HEK293 (cell line): ENCODE measurements around the gene NUB1.

Experiments used
- CTCF ChIA-PET: fragments of 350-600 bp; formaldehyde crosslinking; extraction: SDS; loops from one replicate; lab custom pipeline; 2021; ENCODE audit warnings: antibody characterized with exemption; lab: Yijun Ruan, JAX
- POLR2A ChIA-PET: fragments of 300-600 bp; formaldehyde crosslinking; extraction: SDS; loops from one replicate; lab custom pipeline; 2020; ENCODE audit warnings: antibody characterized with exemption, inconsistent platforms; lab: Yijun Ruan, JAX
- H3K27ac ChIP-seq: fragments of 200-500 bp; sonication (Bioruptor generic); 2 replicates; pipeline ENCODE4 v1.5.1; 2014; ENCODE audit warnings: low read depth, low read length, control low read depth, inconsistent platforms; ENCODE audit errors: extremely low read depth
- H3K36me3 ChIP-seq, 2 experiments: fragments of 200-500 bp in 1 of 2; sonication (Bioruptor generic) in 1 of 2; 1 replicate in 1 of 2; 2 replicates in 1 of 2; pipeline ENCODE4 v1.5.1; 2014 to 2017; ENCODE audit warnings: inconsistent platforms in 2 of 2, low read length in 2 of 2; ENCODE audit not compliant: control insufficient read depth in 2 of 2, insufficient read depth in 1 of 2
- H3K4me1 ChIP-seq: fragments of 200-500 bp; sonication (Bioruptor generic); 2 replicates; pipeline ENCODE4 v1.5.1; 2014; ENCODE audit warnings: mild to moderate bottlenecking, low read length, inconsistent platforms; ENCODE audit not compliant: control insufficient read depth, insufficient read depth
- H3K4me3 ChIP-seq: 2 replicates; pipeline ENCODE4 v1.5.1; 2011; ENCODE audit warnings: low read depth, mild to moderate bottlenecking, control low read depth, low read length, moderate library complexity
- H3K9me3 ChIP-seq: fragments of 200-500 bp; sonication (Bioruptor generic); 2 replicates; pipeline ENCODE4 v1.5.1; 2014; ENCODE audit warnings: low read depth, low read length, inconsistent platforms; ENCODE audit not compliant: control insufficient read depth, insufficient read depth
- ATF2 ChIP-seq: fragments of 450-650 bp; formaldehyde crosslinking; IDR thresholded peaks from 2 replicates; pipeline ENCODE4 v1.5.1; 2016; ENCODE audit warnings: missing biosample characterization, missing genetic modification characterization, low read depth
- BCL11B ChIP-seq: fragments of 450-650 bp; formaldehyde crosslinking; IDR thresholded peaks from 2 replicates; pipeline ENCODE4 v1.5.1; 2016; ENCODE audit warnings: low read depth, missing biosample characterization, missing genetic modification characterization
- FEZF1 ChIP-seq: fragments of 450-650 bp; formaldehyde crosslinking; IDR thresholded peaks from 2 replicates; pipeline ENCODE4 v1.5.1; 2016; ENCODE audit warnings: missing biosample characterization, missing genetic modification characterization
- GLIS1 ChIP-seq: fragments of 450-650 bp; formaldehyde crosslinking; IDR thresholded peaks from 2 replicates; pipeline ENCODE4 v1.5.1; 2016; ENCODE audit warnings: missing biosample characterization, missing genetic modification characterization
- GLIS2 ChIP-seq: fragments of 450-650 bp; formaldehyde crosslinking; IDR thresholded peaks from 2 replicates; pipeline ENCODE4 v1.5.1; 2016; ENCODE audit warnings: missing biosample characterization, missing genetic modification characterization
- HOXD13 ChIP-seq: sonication (generic); formaldehyde crosslinking; IDR thresholded peaks from 2 replicates; pipeline ENCODE4 v1.8.0; 2022; ENCODE audit warnings: missing genetic modification reagents, borderline replicate concordance
- PATZ1 ChIP-seq: fragments of 450-650 bp; formaldehyde crosslinking; IDR thresholded peaks from 2 replicates; pipeline ENCODE4 v1.5.1; 2016; ENCODE audit warnings: missing biosample characterization, missing genetic modification characterization
- TRIM28 ChIP-seq: IDR thresholded peaks from 2 replicates; pipeline ENCODE4 v1.6.1; 2011; ENCODE audit warnings: low read length, control low read depth, borderline replicate concordance
- YY1 ChIP-seq: fragments of 450-650 bp; formaldehyde crosslinking; IDR thresholded peaks from 2 replicates; pipeline ENCODE4 v1.5.1; 2018; ENCODE audit warnings: missing biosample characterization, missing genetic modification characterization
- ZBTB17 ChIP-seq: fragments of 450-650 bp; formaldehyde crosslinking; IDR thresholded peaks from 2 replicates; pipeline ENCODE4 v1.5.1; 2016; ENCODE audit warnings: missing biosample characterization, missing genetic modification characterization
- ZBTB26 ChIP-seq: fragments of 450-650 bp; formaldehyde crosslinking; optimal IDR thresholded peaks from 2 replicates; pipeline ENCODE3; 2016; ENCODE audit warnings: missing biosample characterization, mild to moderate bottlenecking, missing genetic modification characterization
- ZFP69B ChIP-seq: fragments of 450-650 bp; formaldehyde crosslinking; IDR thresholded peaks from 2 replicates; pipeline ENCODE4 v1.5.1; 2016; ENCODE audit warnings: missing biosample characterization, missing genetic modification characterization
- ZNF133 ChIP-seq: fragments of 450-650 bp; formaldehyde crosslinking; IDR thresholded peaks from 2 replicates; pipeline ENCODE4 v1.5.1; 2016; ENCODE audit warnings: missing biosample characterization, missing genetic modification characterization
- ZNF223 ChIP-seq: fragments of 450-650 bp; formaldehyde crosslinking; IDR thresholded peaks from 2 replicates; pipeline ENCODE4 v1.5.1; 2016; ENCODE audit warnings: missing biosample characterization, missing genetic modification characterization
- ZNF274 ChIP-seq, 2 experiments: fragments of 200-500 bp in 1 of 2; fragments of 450-650 bp in 1 of 2; sonication (Bioruptor generic) in 1 of 2; formaldehyde crosslinking in 1 of 2; IDR thresholded peaks; 2 replicates each; pipeline versions ENCODE4 v1.5.1 to v1.6.1; 2014 to 2016; ENCODE audit warnings: borderline replicate concordance in 1 of 2, inconsistent platforms in 1 of 2, low read length in 1 of 2, missing biosample characterization in 1 of 2, missing genetic modification characterization in 1 of 2
- ZNF324 ChIP-seq: fragments of 450-650 bp; formaldehyde crosslinking; IDR thresholded peaks from 2 replicates; pipeline ENCODE4 v1.5.1; 2016; ENCODE audit warnings: missing biosample characterization, missing genetic modification characterization
- ZNF350 ChIP-seq: fragments of 450-650 bp; formaldehyde crosslinking; IDR thresholded peaks from 2 replicates; pipeline ENCODE4 v1.5.0; 2017; ENCODE audit warnings: missing biosample characterization, mild to moderate bottlenecking, missing genetic modification characterization
- ZNF404 ChIP-seq: fragments of 450-650 bp; formaldehyde crosslinking; IDR thresholded peaks from 2 replicates; pipeline ENCODE4 v1.5.1; 2017; ENCODE audit warnings: missing biosample characterization, missing genetic modification characterization
- ZNF473 ChIP-seq: fragments of 450-650 bp; formaldehyde crosslinking; IDR thresholded peaks from 2 replicates; pipeline ENCODE4 v1.5.1; 2017; ENCODE audit warnings: missing biosample characterization, missing genetic modification characterization
- ZNF48 ChIP-seq: fragments of 450-650 bp; formaldehyde crosslinking; IDR thresholded peaks from 2 replicates; pipeline ENCODE4 v1.5.1; 2016; ENCODE audit warnings: missing biosample characterization, missing genetic modification characterization
- ZNF610 ChIP-seq: fragments of 450-650 bp; formaldehyde crosslinking; IDR thresholded peaks from 2 replicates; pipeline ENCODE4 v1.5.1; 2016; ENCODE audit warnings: missing biosample characterization, missing genetic modification characterization, borderline replicate concordance
- ZNF701 ChIP-seq: fragments of 450-650 bp; formaldehyde crosslinking; IDR thresholded peaks from 2 replicates; pipeline ENCODE4 v1.5.1; 2016; ENCODE audit warnings: missing biosample characterization, missing genetic modification characterization
- ZNF777 ChIP-seq: fragments of 450-650 bp; formaldehyde crosslinking; IDR thresholded peaks from 2 replicates; pipeline ENCODE4 v1.5.1; 2017; ENCODE audit warnings: missing biosample characterization, missing genetic modification characterization, borderline replicate concordance
- ZSCAN4 ChIP-seq: fragments of 450-650 bp; formaldehyde crosslinking; IDR thresholded peaks from 2 replicates; pipeline ENCODE4 v1.5.1; 2017; ENCODE audit warnings: missing biosample characterization, missing genetic modification characterization
- TF ChIP-seq, protein P1 (sequence below): sonication (generic); formaldehyde crosslinking; IDR thresholded peaks from 2 replicates; pipeline ENCODE4 v1.8.1; 2022; ENCODE audit warnings: mild to moderate bottlenecking, moderate library complexity, missing genetic modification reagents

Gene NUB1

DNA sequence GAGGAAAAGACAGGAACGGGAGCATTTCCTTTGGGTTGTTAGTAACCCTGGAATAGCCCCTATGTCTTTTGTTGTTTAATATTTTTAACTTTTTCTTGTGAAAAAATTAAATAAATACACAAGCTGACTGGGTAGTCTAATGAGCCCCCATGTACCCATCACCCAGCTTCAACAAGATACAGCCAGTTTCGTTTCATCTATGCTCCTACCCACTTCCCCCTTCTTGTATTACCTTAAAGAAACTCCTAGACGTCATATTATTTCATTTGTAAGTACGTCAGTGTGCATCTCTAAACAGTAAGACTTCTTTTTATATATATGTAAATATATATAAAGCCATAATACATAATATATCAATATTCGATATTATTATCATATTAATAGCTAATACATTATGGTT lies 42.8 kb upstream of the NUB1 start:
- POLR2A ChIA-PET, result interaction anchor here (0.7 kb wide), 1 partner anchor 47 kb away, joined by 3 read pairs; no protein-coding TSS in a partner anchor
- no peaks in the 10 kb centered on the region for H3K4me1 ChIP-seq
- no peak overlapping the region for H3K4me3 ChIP-seq
- CTCF ChIA-PET, result interaction anchor here (2.4 kb wide), 1 partner anchor 13 kb away, joined by 10 read pairs; no protein-coding TSS in a partner anchor
- no peak overlapping the region for H3K27ac ChIP-seq
- H3K9me3 ChIP-seq, result no peaks in the 10 kb centered on the region
- H3K36me3 ChIP-seq, result no peaks in the 10 kb centered on the region
- TF ChIP-seq ZNF404, result no peak
- TF ChIP-seq HOXD13 (CRISPR knock-in tag), result no peak
- TF ChIP-seq ZFP69B (tag by site-specific recombination), result no peak
- no peak for TF ChIP-seq ZNF133 (tag by site-specific recombination)
- no peak for TF ChIP-seq GLIS2 (tag by site-specific recombination)
- no peak for TF ChIP-seq PATZ1 (tag by site-specific recombination)
- no peak for TF ChIP-seq ZNF701 (tag by site-specific recombination)
- no peak for TF ChIP-seq ZNF274 (IDR thresholded peaks at IDR 0.05; ENCODE audit: low read length)
- no peak for TF ChIP-seq ZNF274 (tag by site-specific recombination; IDR thresholded peaks at IDR 0.05; ENCODE audit: borderline replicate concordance)
- no peak for TF ChIP-seq ZBTB17 (tag by site-specific recombination)
- TF ChIP-seq TRIM28, result no peak
- TF ChIP-seq BCL11B (tag by site-specific recombination), result no peak
- no peak for TF ChIP-seq ZNF610 (tag by site-specific recombination)
- TF ChIP-seq, protein P1, sequence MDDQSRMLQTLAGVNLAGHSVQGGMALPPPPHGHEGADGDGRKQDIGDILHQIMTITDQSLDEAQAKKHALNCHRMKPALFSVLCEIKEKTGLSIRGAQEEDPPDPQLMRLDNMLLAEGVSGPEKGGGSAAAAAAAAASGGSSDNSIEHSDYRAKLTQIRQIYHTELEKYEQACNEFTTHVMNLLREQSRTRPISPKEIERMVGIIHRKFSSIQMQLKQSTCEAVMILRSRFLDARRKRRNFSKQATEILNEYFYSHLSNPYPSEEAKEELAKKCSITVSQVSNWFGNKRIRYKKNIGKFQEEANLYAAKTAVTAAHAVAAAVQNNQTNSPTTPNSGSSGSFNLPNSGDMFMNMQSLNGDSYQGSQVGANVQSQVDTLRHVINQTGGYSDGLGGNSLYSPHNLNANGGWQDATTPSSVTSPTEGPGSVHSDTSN (CRISPR knock-in tag), result no peak
- TF ChIP-seq ZNF223 (tag by site-specific recombination), result no peak
- TF ChIP-seq ZNF777 (tag by site-specific recombination), result no peak
- TF ChIP-seq FEZF1, result no peak
- no peak for TF ChIP-seq ZNF350 (tag by site-specific recombination)
- no peak for TF ChIP-seq ATF2 (tag by site-specific recombination)
- TF ChIP-seq YY1 (tag by site-specific recombination), result no peak

DNA sequence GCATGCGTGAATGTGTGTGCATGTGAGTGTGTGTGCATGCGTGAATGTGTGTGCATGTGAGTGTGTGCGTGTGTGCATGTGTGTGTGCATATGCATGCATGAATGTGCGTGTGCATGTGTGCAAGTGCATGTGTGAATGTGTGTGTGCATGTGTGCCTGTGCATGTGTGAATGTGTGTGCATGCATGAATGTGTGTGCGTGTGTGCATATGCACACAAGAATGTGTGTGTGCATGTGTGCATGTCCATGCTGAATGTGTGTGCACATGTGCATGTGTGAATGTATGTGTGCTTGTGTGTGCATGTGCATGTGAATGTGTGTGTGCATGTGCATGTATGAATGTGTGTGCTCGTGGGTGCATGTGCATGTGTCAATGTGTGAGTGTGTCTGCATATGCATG lies 42.1 kb upstream of the NUB1 start:
- ChIA-PET CTCF (interaction anchor here (2.4 kb wide), 1 partner anchor 12 kb away, joined by 10 read pairs; no protein-coding TSS in a partner anchor), POLR2A (no interaction called here)
- no peaks in the 10 kb centered on the region for H3K36me3 ChIP-seq
- peak; percentile 47 for TF ChIP-seq ZBTB26 (tag by site-specific recombination)
- no peak for TF ChIP-seq GLIS1 (tag by site-specific recombination)
- no peak for TF ChIP-seq ZNF48 (tag by site-specific recombination)
- TF ChIP-seq ZNF473 (tag by site-specific recombination), result no peak
- peak; percentile 100 for TF ChIP-seq ZSCAN4 (tag by site-specific recombination)
- no peak for TF ChIP-seq ZNF324
- no peak overlapping the region for H3K4me3 ChIP-seq
- H3K9me3 ChIP-seq, result no peaks in the 10 kb centered on the region
- H3K4me1 ChIP-seq, result no peaks in the 10 kb centered on the region
- no peak overlapping the region for H3K27ac ChIP-seq
